Hepatocyte (in vitro differentiated cells): Measurements from ENCODE around the gene IKZF5. TPM values are rescaled to one million over a fixed set of nuclear protein-coding genes. Genes with fewer than 3 reads are reported as not detected.

ENCODE experiments used
- DNase-seq: peaks from one replicate; pipeline ENCODE4 v3.0.0-alpha.2; 2016; ENCODE audit warnings: low spot score
- H2AFZ ChIP-seq: fragments of 200-600 bp; sonication (generic); 2 replicates; pipeline ENCODE4 v1.6.0; 2016; ENCODE audit warnings: antibody characterized with exemption, mild to moderate bottlenecking
- H3K27ac ChIP-seq: fragments of 200-600 bp; sonication (generic); 2 replicates; pipeline ENCODE4 v1.5.1; 2016; ENCODE audit warnings: mild to moderate bottlenecking
- H3K27me3 ChIP-seq: fragments of 200-600 bp; sonication (generic); 2 replicates; pipeline ENCODE4 v1.6.1; 2016
- H3K36me3 ChIP-seq: fragments of 200-600 bp; sonication (generic); replicated peaks from 2 replicates; pipeline ENCODE4 v1.5.1; 2016; ENCODE audit warnings: low read depth; ENCODE audit not compliant: insufficient read depth
- H3K4me1 ChIP-seq: fragments of 200-600 bp; sonication (generic); 2 replicates; pipeline ENCODE4 v1.5.1; 2016; ENCODE audit warnings: mild to moderate bottlenecking, moderate library complexity; ENCODE audit not compliant: insufficient read depth
- H3K4me2 ChIP-seq: fragments of 200-600 bp; sonication (generic); 2 replicates; pipeline ENCODE4 v1.6.0; 2016
- H3K4me3 ChIP-seq: fragments of 200-600 bp; sonication (generic); 2 replicates; pipeline ENCODE4 v1.5.1; 2016; ENCODE audit warnings: mild to moderate bottlenecking
- H3K79me2 ChIP-seq: fragments of 200-600 bp; sonication (generic); 2 replicates; pipeline ENCODE4 v1.6.0; 2017; ENCODE audit warnings: mild to moderate bottlenecking
- H3K9me2 ChIP-seq: fragments of 200-600 bp; sonication (generic); replicated peaks from 2 replicates; pipeline ENCODE4 v1.6.0; 2017; ENCODE audit warnings: mild to moderate bottlenecking; ENCODE audit not compliant: insufficient read depth
- H3K9me3 ChIP-seq: fragments of 200-600 bp; sonication (generic); 2 replicates; pipeline ENCODE4 v1.5.1; 2016; ENCODE audit warnings: low read depth, mild to moderate bottlenecking
- H4K20me1 ChIP-seq: fragments of 200-600 bp; sonication (generic); 2 replicates; pipeline ENCODE4 v1.6.0; 2016; ENCODE audit warnings: mild to moderate bottlenecking; ENCODE audit not compliant: insufficient read depth, poor library complexity, severe bottlenecking
- EZH2 ChIP-seq: fragments of 200-600 bp; sonication (generic); IDR thresholded peaks from 2 replicates; pipeline ENCODE4 v1.6.1; 2016; ENCODE audit warnings: antibody characterized with exemption, mild to moderate bottlenecking, borderline replicate concordance
- EZH2phosphoT487 ChIP-seq: fragments of 200-600 bp; sonication (generic); IDR thresholded peaks from one replicate; pipeline ENCODE4 v1.6.1; 2018; ENCODE audit warnings: antibody characterized with exemption, mild to moderate bottlenecking, low read depth, moderate library complexity; ENCODE audit not compliant: unreplicated experiment, severe bottlenecking
- WGBS: methylation state at CpG from one replicate; pipeline ENCODE4 v1.1.6; 2016; ENCODE audit warnings: low lambda C conversion rate; ENCODE audit errors: missing lambda C conversion rate; 5-methylcytosine and 5-hydroxymethylcytosine counted together
- polyA plus RNA-seq: library from polyadenylated mRNA; unstranded; fragments of >200 nt; fragmentation: Nextera tagmentation; extraction: Ambion mirVana; gene quantifications from 2 replicates; pipeline ENCODE4 v1.2.1, GENCODE V29; 2016
- total RNA-seq: library from RNA; depleted of rRNA; stranded (reverse); fragments of >200 nt; gene quantifications from 2 replicates; pipeline ENCODE4 v1.2.3, GENCODE V29; 2014
- TF ChIP-seq, protein P1 (sequence below): fragments of 200-600 bp; sonication (generic); IDR thresholded peaks from 2 replicates; pipeline ENCODE4 v1.5.1; 2016; ENCODE audit warnings: antibody characterized with exemption, mild to moderate bottlenecking; ENCODE audit not compliant: poor library complexity

IKZF5 gene
- total and polyA plus RNA-seq, 2 experiments from 2014 or later, result 7.2 to 8.5 TPM

GRCh38 chr10:123031124-123031523 is 22.5 kb upstream of the IKZF5 start:
- WGBS, result 90% methylated on average over 1 of the region's 1 CpG

DNA sequence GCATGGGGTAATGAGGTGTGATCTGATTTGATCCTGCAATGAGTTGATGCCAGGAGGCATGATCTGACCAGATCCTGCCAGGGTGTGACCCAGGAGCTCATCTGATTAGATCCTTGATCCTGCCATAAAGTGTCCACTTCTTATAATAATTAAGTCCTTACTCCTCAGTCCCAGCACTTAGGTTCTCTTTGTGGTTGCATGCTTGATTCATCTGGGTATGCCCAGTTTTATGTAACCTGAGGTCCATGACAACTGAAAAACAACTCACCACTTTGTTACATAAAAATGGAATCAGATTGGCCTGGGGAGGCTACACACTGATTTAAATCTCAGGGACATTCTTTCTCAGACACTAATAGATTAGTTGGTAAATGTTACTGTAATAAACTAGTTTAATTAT is 19.3 kb upstream of the IKZF5 start:
- Histone ChIP-seq H3K27me3 (no peaks in the 10 kb centered on the region), H4K20me1 (no peaks in the 10 kb centered on the region), H3K27ac (no peak overlapping the region), H3K9me2 (no peaks in the 10 kb centered on the region), H2AFZ (no peak overlapping the region), H3K4me2 (no peak overlapping the region), H3K4me1 (no peaks in the 10 kb centered on the region), H3K4me3 (no peak overlapping the region), H3K36me3 (no peaks in the 10 kb centered on the region), H3K79me2 (peaks cover 5% of the 10 kb centered on the region), H3K9me3 (no peaks in the 10 kb centered on the region)
- TF ChIP-seq EZH2phosphoT487 (no peak), EZH2 (no peak)
- TF ChIP-seq, protein P1, sequence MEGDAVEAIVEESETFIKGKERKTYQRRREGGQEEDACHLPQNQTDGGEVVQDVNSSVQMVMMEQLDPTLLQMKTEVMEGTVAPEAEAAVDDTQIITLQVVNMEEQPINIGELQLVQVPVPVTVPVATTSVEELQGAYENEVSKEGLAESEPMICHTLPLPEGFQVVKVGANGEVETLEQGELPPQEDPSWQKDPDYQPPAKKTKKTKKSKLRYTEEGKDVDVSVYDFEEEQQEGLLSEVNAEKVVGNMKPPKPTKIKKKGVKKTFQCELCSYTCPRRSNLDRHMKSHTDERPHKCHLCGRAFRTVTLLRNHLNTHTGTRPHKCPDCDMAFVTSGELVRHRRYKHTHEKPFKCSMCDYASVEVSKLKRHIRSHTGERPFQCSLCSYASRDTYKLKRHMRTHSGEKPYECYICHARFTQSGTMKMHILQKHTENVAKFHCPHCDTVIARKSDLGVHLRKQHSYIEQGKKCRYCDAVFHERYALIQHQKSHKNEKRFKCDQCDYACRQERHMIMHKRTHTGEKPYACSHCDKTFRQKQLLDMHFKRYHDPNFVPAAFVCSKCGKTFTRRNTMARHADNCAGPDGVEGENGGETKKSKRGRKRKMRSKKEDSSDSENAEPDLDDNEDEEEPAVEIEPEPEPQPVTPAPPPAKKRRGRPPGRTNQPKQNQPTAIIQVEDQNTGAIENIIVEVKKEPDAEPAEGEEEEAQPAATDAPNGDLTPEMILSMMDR, result no peak
- no peak for DNase-seq

More at GRCh38 chr10:123031124-123031523, 22.5 kb upstream of the IKZF5 start:
- Histone ChIP-seq H3K27me3 (no peaks in the 10 kb centered on the region), H3K4me1 (no peaks in the 10 kb centered on the region), H4K20me1 (no peaks in the 10 kb centered on the region), H2AFZ (no peak overlapping the region), H3K79me2 (no peaks in the 10 kb centered on the region), H3K4me3 (no peak overlapping the region), H3K4me2 (no peak overlapping the region), H3K27ac (no peak overlapping the region), H3K9me2 (no peaks in the 10 kb centered on the region), H3K9me3 (no peaks in the 10 kb centered on the region), H3K36me3 (no peaks in the 10 kb centered on the region)
- DNase-seq, result no peak
- TF ChIP-seq EZH2 (no peak), EZH2phosphoT487 (no peak)
- TF ChIP-seq, protein P1, result no peak

DNA sequence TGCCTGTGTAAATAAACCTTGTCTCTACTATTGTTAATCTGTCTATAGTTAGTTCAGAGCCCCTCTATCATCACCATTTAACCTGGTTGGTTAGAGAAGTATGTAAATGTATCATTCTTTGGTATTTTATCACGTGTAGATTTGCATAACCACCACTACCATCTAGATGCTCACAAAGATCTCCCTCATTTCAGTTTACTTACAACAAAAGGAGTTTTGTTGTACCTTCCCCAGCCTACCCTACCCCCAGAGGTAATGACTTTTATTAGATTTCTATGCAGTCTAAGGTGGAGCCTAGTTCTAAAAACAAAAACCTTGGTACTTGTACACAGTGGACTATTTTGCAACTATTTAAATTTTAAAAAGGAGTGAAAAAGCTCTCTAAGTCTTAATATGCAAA is 17.7 kb upstream of the IKZF5 start:
- TF ChIP-seq, protein P1, result no peak
- TF ChIP-seq EZH2phosphoT487 (no peak), EZH2 (no peak)
- Histone ChIP-seq H2AFZ (no peak overlapping the region), H3K27me3 (no peaks in the 10 kb centered on the region), H3K9me3 (no peaks in the 10 kb centered on the region), H3K4me2 (no peak overlapping the region), H3K27ac (no peak overlapping the region), H3K9me2 (no peaks in the 10 kb centered on the region), H3K4me3 (no peak overlapping the region), H4K20me1 (no peaks in the 10 kb centered on the region), H3K79me2 (peaks cover 8% of the 10 kb centered on the region), H3K4me1 (no peaks in the 10 kb centered on the region), H3K36me3 (no peaks in the 10 kb centered on the region)
- WGBS, result 44% methylated on average over 1 of the region's 1 CpG
- no peak for DNase-seq

GRCh38 chr10:123024540-123024939 is 15.9 kb upstream of the IKZF5 start:
- Histone ChIP-seq H3K9me2 (no peaks in the 10 kb centered on the region), H3K9me3 (no peaks in the 10 kb centered on the region), H3K4me1 (peaks cover 14% of the 10 kb centered on the region), H3K27me3 (no peaks in the 10 kb centered on the region), H4K20me1 (no peaks in the 10 kb centered on the region), H3K4me3 (no peak overlapping the region), H3K27ac (no peak overlapping the region), H3K79me2 (peaks cover 11% of the 10 kb centered on the region), H3K36me3 (no peaks in the 10 kb centered on the region), H2AFZ (no peak overlapping the region), H3K4me2 (no peak overlapping the region)
- no peak for DNase-seq
- no peak for TF ChIP-seq EZH2
- TF ChIP-seq, protein P1, result no peak
- no peak for TF ChIP-seq EZH2phosphoT487
- WGBS, result 95% methylated on average over 2 of the region's 2 CpGs
